Mesodermal cell (in vitro differentiated cells): Measurements from ENCODE around the gene IL18BP.

Experiments
- H3K27ac ChIP-seq: 2 replicates; pipeline ENCODE4 v1.7.0; 2013; ENCODE audit warnings: mild to moderate bottlenecking, low read depth, low read length, moderate library complexity; ENCODE audit not compliant: severe bottlenecking
- H3K36me3 ChIP-seq: 2 replicates; pipeline ENCODE4 v1.7.1; 2013; ENCODE audit warnings: mild to moderate bottlenecking, low read length, moderate library complexity; ENCODE audit not compliant: control insufficient read depth, insufficient read depth
- H3K4me1 ChIP-seq: one replicate; pipeline ENCODE4 v1.7.1; 2013; ENCODE audit warnings: mild to moderate bottlenecking, low read length; ENCODE audit not compliant: insufficient read depth, control insufficient read depth, poor library complexity, severe bottlenecking
- H3K4me3 ChIP-seq: 2 replicates; pipeline ENCODE4 v1.7.0; 2013; ENCODE audit warnings: low read length, control low read depth, mild to moderate bottlenecking; ENCODE audit not compliant: insufficient read depth, poor library complexity, severe bottlenecking; ENCODE audit errors: extremely low read depth
- H3K9me3 ChIP-seq: 2 replicates; pipeline ENCODE4 v1.7.1; 2013; ENCODE audit warnings: mild to moderate bottlenecking, low read length, moderate library complexity; ENCODE audit not compliant: control insufficient read depth
- WGBS, 2 experiments: methylation state at CpG; one replicate each; pipeline ENCODE4 v1.1.5; 2013; ENCODE audit warnings: missing lambda C conversion rate in 2 of 2; ENCODE audit not compliant: insufficient coverage in 2 of 2; 5-methylcytosine and 5-hydroxymethylcytosine counted together

Gene IL18BP

GRCh38 chr11:72037554-72038311 is 39.0 kb downstream of the IL18BP start:
- Histone ChIP-seq H3K9me3 (no peaks in the 10 kb centered on the region), H3K36me3 (peaks cover 64% of the 10 kb centered on the region), H3K4me1 (peaks cover 26% of the 10 kb centered on the region), H3K4me3 (no peak overlapping the region), H3K27ac (no peak overlapping the region)
- 96 to 100% methylated on average over 4 of the region's 4 CpGs for WGBS, 2 experiments

GRCh38 chr11:72038491-72038890 is 39.8 kb downstream of the IL18BP start:
- WGBS, 2 experiments: 76 to 100% methylated on average over 1 to 2 of the region's 2 CpGs

GRCh38 chr11:72039031-72039855 is 40.5 kb downstream of the IL18BP start:
- Histone ChIP-seq H3K4me1 (peaks cover 26% of the 10 kb centered on the region), H3K9me3 (no peaks in the 10 kb centered on the region), H3K36me3 (peaks cover 50% of the 10 kb centered on the region), H3K27ac (peak overlapping the region; percentile 96), H3K4me3 (peak overlapping the region; percentile 55)
- 82 to 85% methylated on average over 4 to 5 of the region's 5 CpGs for WGBS, 2 experiments

More at GRCh38 chr11:72038491-72038890, 39.8 kb downstream of the IL18BP start:
- Histone ChIP-seq H3K27ac (peak overlapping the region; percentile 11), H3K4me3 (no peak overlapping the region), H3K4me1 (peaks cover 26% of the 10 kb centered on the region), H3K36me3 (peaks cover 57% of the 10 kb centered on the region), H3K9me3 (no peaks in the 10 kb centered on the region)

- H3K9me3 ChIP-seq: no peaks in the 10 kb centered on the region
These were observed 41.2 kb downstream of the IL18BP start for GRCh38 chr11:72039856-72040401.

GRCh38 chr11:72040491-72041363 is 42.0 kb downstream of the IL18BP start:
- no peaks in the 10 kb centered on the region for H3K9me3 ChIP-seq
- H3K27ac ChIP-seq: peak overlapping the region; percentile 96
- H3K36me3 ChIP-seq: peaks cover 41% of the 10 kb centered on the region
- H3K4me1 ChIP-seq: peaks cover 26% of the 10 kb centered on the region
- H3K4me3 ChIP-seq: peak overlapping the region; percentile 55
- WGBS, 2 experiments: 2 to 8% methylated on average over 8 to 14 of the region's 23 CpGs

More at GRCh38 chr11:72039856-72040401, 41.2 kb downstream of the IL18BP start:
- Histone ChIP-seq H3K4me3 (peak overlapping the region; percentile 55), H3K36me3 (peaks cover 43% of the 10 kb centered on the region), H3K27ac (peak overlapping the region; percentile 96), H3K4me1 (peaks cover 26% of the 10 kb centered on the region)
- 75 to 85% methylated on average over 3 to 6 of the region's 6 CpGs for WGBS, 2 experiments

- H3K4me1 ChIP-seq: peaks cover 26% of the 10 kb centered on the region
- WGBS, 2 experiments: 12 to 18% methylated on average over 16 to 23 of the region's 23 CpGs
- no peaks in the 10 kb centered on the region for H3K9me3 ChIP-seq
- peaks cover 35% of the 10 kb centered on the region for H3K36me3 ChIP-seq
- H3K4me3 ChIP-seq: peak overlapping the region; percentile 55
- H3K27ac ChIP-seq: peak overlapping the region; percentile 96
These were observed 42.8 kb downstream of the IL18BP start for GRCh38 chr11:72041364-72042063.

- Histone ChIP-seq H3K9me3 (no peaks in the 10 kb centered on the region), H3K36me3 (peaks cover 34% of the 10 kb centered on the region), H3K4me3 (peak overlapping the region; percentile 55), H3K4me1 (peaks cover 26% of the 10 kb centered on the region), H3K27ac (peak overlapping the region; percentile 96)
- 33 to 58% methylated on average over 3 to 4 of the region's 5 CpGs for WGBS, 2 experiments
These were observed 43.5 kb downstream of the IL18BP start for GRCh38 chr11:72042064-72042745.

- Histone ChIP-seq H3K4me3 (no peak overlapping the region), H3K9me3 (no peaks in the 10 kb centered on the region), H3K27ac (no peak overlapping the region), H3K4me1 (peaks cover 6% of the 10 kb centered on the region), H3K36me3 (peaks cover 42% of the 10 kb centered on the region)
- 84 to 95% methylated on average over 5 of the region's 5 CpGs for WGBS, 2 experiments
These were observed 47.1 kb downstream of the IL18BP start for GRCh38 chr11:72045849-72046248.

- H3K9me3 ChIP-seq: no peaks in the 10 kb centered on the region
- peak overlapping the region; percentile 23 for H3K27ac ChIP-seq
- 94 to 97% methylated on average over 2 to 3 of the region's 3 CpGs for WGBS, 2 experiments
- no peaks in the 10 kb centered on the region for H3K4me1 ChIP-seq
- H3K4me3 ChIP-seq: no peak overlapping the region
- H3K36me3 ChIP-seq: peaks cover 50% of the 10 kb centered on the region
These were observed 50.2 kb downstream of the IL18BP start for GRCh38 chr11:72048766-72049460.
